Measurements from ENCODE around the gene MAPK11.

MAPK11 gene

GRCh38 chr22:50307890-50308596 is 37.9 kb upstream of the MAPK11 start:
- no peak for DNase-seq

GRCh38 chr22:50306753-50307749 is 36.9 kb upstream of the MAPK11 start, which contains the start of gene PLXNB2:
TSS of gene PLXNB2 (minus strand) at chr22:50307646. CDS start at chr22:50290584, 17,062 bp downstream.
- DNase-seq: peak; percentile 61

- DNase-seq: peak; percentile 88
Measured at GRCh38 chr22:50305923-50306566, 35.9 kb upstream of the MAPK11 start.

- DNase-seq: no peak
Measured at GRCh38 chr22:50305393-50305922, 35.3 kb upstream of the MAPK11 start.

- peak; percentile 31 for DNase-seq
Measured at GRCh38 chr22:50304528-50305392, 34.6 kb upstream of the MAPK11 start.

GRCh38 chr22:50303848-50304527 is 33.8 kb upstream of the MAPK11 start:
- DNase-seq: peak; percentile 51

GRCh38 chr22:50303515-50303847 is 33.3 kb upstream of the MAPK11 start:
- no peak for DNase-seq

- peak; percentile 44 for DNase-seq
Measured at GRCh38 chr22:50302564-50302963, 32.4 kb upstream of the MAPK11 start.

- DNase-seq: peak; percentile 79
Measured at GRCh38 chr22:50302041-50302541, 31.9 kb upstream of the MAPK11 start.

- peak; percentile 69 for DNase-seq
Measured at GRCh38 chr22:50301581-50301991, 31.4 kb upstream of the MAPK11 start.

GRCh38 chr22:50300620-50301257 is 30.6 kb upstream of the MAPK11 start:
- no peak for DNase-seq

- DNase-seq: peak; percentile 26
Measured at GRCh38 chr22:50299785-50300619, 29.8 kb upstream of the MAPK11 start.

- DNase-seq: no peak
Measured at GRCh38 chr22:50298937-50299784, 29.0 kb upstream of the MAPK11 start.

- DNase-seq: no peak
Measured at GRCh38 chr22:50298266-50298637, 28.1 kb upstream of the MAPK11 start.

GRCh38 chr22:50297510-50298265 is 27.5 kb upstream of the MAPK11 start:
- no peak for DNase-seq

- DNase-seq: no peak
Measured at GRCh38 chr22:50296658-50297490, 26.7 kb upstream of the MAPK11 start.

- no peak for DNase-seq
Measured at GRCh38 chr22:50294319-50294656, 24.1 kb upstream of the MAPK11 start.
